HG03095 (cell line): ENCODE measurements around the gene VASP.

Experiments used
- ATAC-seq: cut with Tn5 transposase; IDR thresholded peaks from one replicate; pipeline ENCODE4 v1.9.1; 2021; ENCODE audit warnings: moderate library complexity; ENCODE audit not compliant: unreplicated experiment

VASP gene

GRCh38 chr19:45514376-45515051 lies 7.2 kb downstream of the VASP start:
- no peak for ATAC-seq

GRCh38 chr19:45515081-45515624 lies 7.9 kb downstream of the VASP start:
- ATAC-seq: no peak

GRCh38 chr19:45515807-45516401 lies 8.6 kb downstream of the VASP start:
- no peak for ATAC-seq

GRCh38 chr19:45517238-45517637 lies 10.0 kb downstream of the VASP start:
- no peak for ATAC-seq

- ATAC-seq: no peak
These were observed 10.6 kb downstream of the VASP start for GRCh38 chr19:45517641-45518468.

GRCh38 chr19:45518469-45518826 lies 11.2 kb downstream of the VASP start:
- no peak for ATAC-seq

- no peak for ATAC-seq
These were observed 15.0 kb downstream of the VASP start for GRCh38 chr19:45522010-45522941.

- no peak for ATAC-seq
These were observed 16.5 kb downstream of the VASP start for GRCh38 chr19:45523642-45524256.

- ATAC-seq: no peak
These were observed 17.4 kb downstream of the VASP start for GRCh38 chr19:45524575-45525129.

- ATAC-seq: no peak
These were observed 18.9 kb downstream of the VASP start for GRCh38 chr19:45526143-45526542.

- ATAC-seq: no peak
These were observed 19.7 kb downstream of the VASP start for GRCh38 chr19:45526971-45527370.

GRCh38 chr19:45527731-45528130 lies 20.5 kb downstream of the VASP start:
- no peak for ATAC-seq

GRCh38 chr19:45528149-45528743 lies 21.0 kb downstream of the VASP start:
- ATAC-seq: no peak

GRCh38 chr19:45528744-45529419 lies 21.6 kb downstream of the VASP start:
- ATAC-seq: no peak

GRCh38 chr19:45529420-45529785 lies 22.1 kb downstream of the VASP start:
- no peak for ATAC-seq

- no peak for ATAC-seq
These were observed 24.1 kb downstream of the VASP start for GRCh38 chr19:45531349-45531748.

GRCh38 chr19:45539459-45539858 lies 32.2 kb downstream of the VASP start:
- no peak for ATAC-seq

GRCh38 chr19:45542234-45542668 lies 35.0 kb downstream of the VASP start:
- ATAC-seq: no peak

- no peak for ATAC-seq
These were observed 40.0 kb downstream of the VASP start for GRCh38 chr19:45547211-45547770.
